Progenitor cell of endocrine pancreas (in vitro differentiated cells): ENCODE results near the gene IL1R2. TPM values are rescaled to one million over a fixed set of nuclear protein-coding genes. Genes with fewer than 3 reads are reported as not detected.

Source experiments
- DNase-seq: peaks from one replicate; pipeline ENCODE4 v3.0.0; 2021; ENCODE audit warnings: low spot score; ENCODE audit not compliant: unreplicated experiment
- H3K27ac Mint-ChIP-seq: 2 replicates; pipeline ENCODE4 v1.8.0; 2021; ENCODE audit warnings: mild to moderate bottlenecking, moderate library complexity, mixed read lengths
- H3K27me3 Mint-ChIP-seq: 2 replicates; pipeline ENCODE4 v1.8.0; 2021; ENCODE audit warnings: mixed read lengths
- H3K36me3 Mint-ChIP-seq: 2 replicates; pipeline ENCODE4 v1.8.0; 2022; ENCODE audit warnings: mixed read lengths; ENCODE audit not compliant: insufficient read depth
- H3K4me1 Mint-ChIP-seq: 2 replicates; pipeline ENCODE4 v1.8.0; 2021; ENCODE audit warnings: low read depth, mixed read lengths
- H3K4me3 Mint-ChIP-seq: 2 replicates; pipeline ENCODE4 v1.8.0; 2021; ENCODE audit warnings: low read depth, mild to moderate bottlenecking, moderate library complexity, mixed read lengths
- H3K9me3 Mint-ChIP-seq: 2 replicates; pipeline ENCODE4 v1.8.0; 2021; ENCODE audit warnings: low read depth, mixed read lengths
- CTCF ChIP-seq: fragments of 200-600 bp; sonication (generic); IDR thresholded peaks from one replicate; pipeline ENCODE4 v1.5.0; 2021; ENCODE audit warnings: antibody characterized with exemption, mild to moderate bottlenecking; ENCODE audit not compliant: unreplicated experiment
- total RNA-seq: library from RNA; stranded (reverse); gene quantifications from 2 replicates; pipeline ENCODE4 v1.2.1, GENCODE V29; 2021

The IL1R2 gene
- total RNA-seq, 1 donor from 2014 or later: not detected

- no peak overlapping the region for H3K27ac Mint-ChIP-seq
- H3K27me3 Mint-ChIP-seq: peaks cover 18% of the 10 kb centered on the region
- H3K9me3 Mint-ChIP-seq: no peaks in the 10 kb centered on the region
- H3K4me1 Mint-ChIP-seq: peaks cover 17% of the 10 kb centered on the region
- no peak for TF ChIP-seq CTCF
- no peaks in the 10 kb centered on the region for H3K36me3 Mint-ChIP-seq
- H3K4me3 Mint-ChIP-seq: no peak overlapping the region
- no peak for DNase-seq
Measured at GRCh38 chr2:102059151-102059550, 67.4 kb downstream of the IL1R2 start.

GRCh38 chr2:102060047-102060446, 68.3 kb downstream of the IL1R2 start:
- Mint-ChIP-seq H3K4me1 (peaks cover 24% of the 10 kb centered on the region), H3K27ac (no peak overlapping the region), H3K27me3 (peaks cover 18% of the 10 kb centered on the region), H3K9me3 (no peaks in the 10 kb centered on the region), H3K4me3 (no peak overlapping the region), H3K36me3 (no peaks in the 10 kb centered on the region)
- no peak for DNase-seq
- TF ChIP-seq CTCF: no peak

- H3K27me3 Mint-ChIP-seq: peaks cover 18% of the 10 kb centered on the region
- H3K9me3 Mint-ChIP-seq: no peaks in the 10 kb centered on the region
- DNase-seq: no peak
- no peak overlapping the region for H3K27ac Mint-ChIP-seq
- H3K36me3 Mint-ChIP-seq: no peaks in the 10 kb centered on the region
- H3K4me1 Mint-ChIP-seq: peaks cover 27% of the 10 kb centered on the region
- no peak for TF ChIP-seq CTCF
- no peak overlapping the region for H3K4me3 Mint-ChIP-seq
Measured at GRCh38 chr2:102060792-102061191, 69.0 kb downstream of the IL1R2 start.

GRCh38 chr2:102061286-102061699, 69.5 kb downstream of the IL1R2 start:
- H3K27me3 Mint-ChIP-seq: peaks cover 22% of the 10 kb centered on the region
- H3K4me3 Mint-ChIP-seq: no peak overlapping the region
- H3K9me3 Mint-ChIP-seq: no peaks in the 10 kb centered on the region
- DNase-seq: no peak
- H3K27ac Mint-ChIP-seq: no peak overlapping the region
- TF ChIP-seq CTCF: no peak
- H3K4me1 Mint-ChIP-seq: peaks cover 30% of the 10 kb centered on the region
- no peaks in the 10 kb centered on the region for H3K36me3 Mint-ChIP-seq

- no peak for DNase-seq
- Mint-ChIP-seq H3K9me3 (no peaks in the 10 kb centered on the region), H3K36me3 (no peaks in the 10 kb centered on the region), H3K27me3 (peaks cover 27% of the 10 kb centered on the region), H3K27ac (no peak overlapping the region), H3K4me3 (no peak overlapping the region), H3K4me1 (peaks cover 30% of the 10 kb centered on the region)
- TF ChIP-seq CTCF: no peak
Measured at GRCh38 chr2:102061962-102062795, 70.4 kb downstream of the IL1R2 start.
